ENCODE measurements around the gene C20orf96. TPM values are rescaled to one million over a fixed set of nuclear protein-coding genes. Genes with fewer than 3 reads are reported as not detected.

The C20orf96 gene
- total RNA-seq, 1 donor: 1.3 TPM

DNA sequence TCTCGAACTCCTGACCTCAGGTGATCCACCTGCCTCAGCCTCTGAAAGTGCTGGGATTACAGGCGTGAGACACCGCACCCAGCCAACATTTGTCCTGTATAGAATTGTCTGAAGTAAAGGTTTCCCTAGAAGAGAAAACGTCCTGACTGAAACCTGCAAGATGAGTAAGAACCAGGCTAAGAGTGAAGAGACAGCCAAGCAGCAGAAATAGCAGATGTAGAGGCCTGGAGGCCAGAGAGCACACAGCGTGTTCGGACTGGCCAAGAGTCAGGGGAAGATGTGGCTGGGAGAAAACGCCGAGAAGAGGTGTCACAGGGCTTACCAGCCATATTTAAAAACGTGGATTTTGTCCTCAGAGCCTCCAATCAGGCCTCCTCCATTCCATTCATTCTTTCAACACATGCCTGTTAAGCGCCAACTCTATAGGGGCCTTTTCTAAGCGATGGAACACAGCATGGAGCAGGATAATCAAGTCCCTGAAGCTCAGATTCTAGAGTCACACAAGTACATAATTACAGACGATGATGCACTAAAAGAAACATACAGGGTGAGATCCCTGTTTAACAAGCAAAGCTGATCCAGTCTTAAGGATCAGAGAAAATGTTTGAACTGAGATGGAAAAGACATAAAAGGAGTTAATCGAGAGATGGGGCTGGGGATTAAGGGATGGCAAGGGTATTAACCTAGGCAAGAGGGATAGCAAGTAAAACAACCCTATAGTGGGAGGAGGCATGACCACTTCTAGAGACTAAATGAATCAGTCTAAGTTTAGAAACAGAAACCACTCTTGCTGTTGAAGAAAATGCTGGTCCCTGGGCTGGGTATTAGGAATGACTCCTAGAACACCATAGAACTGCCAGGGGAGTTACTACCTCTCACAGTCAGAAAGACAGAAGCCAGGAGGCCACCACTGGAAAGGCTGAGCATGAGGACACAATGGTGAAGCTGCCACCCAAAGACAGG is 11.6 kb upstream of the C20orf96 start:
- H3K4me3 ChIP-seq (ENCODE audit: low read depth, low read length): no peak overlapping the region
- no peak for DNase-seq (ENCODE audit: low read depth)
- TF ChIP-seq, protein P1, sequence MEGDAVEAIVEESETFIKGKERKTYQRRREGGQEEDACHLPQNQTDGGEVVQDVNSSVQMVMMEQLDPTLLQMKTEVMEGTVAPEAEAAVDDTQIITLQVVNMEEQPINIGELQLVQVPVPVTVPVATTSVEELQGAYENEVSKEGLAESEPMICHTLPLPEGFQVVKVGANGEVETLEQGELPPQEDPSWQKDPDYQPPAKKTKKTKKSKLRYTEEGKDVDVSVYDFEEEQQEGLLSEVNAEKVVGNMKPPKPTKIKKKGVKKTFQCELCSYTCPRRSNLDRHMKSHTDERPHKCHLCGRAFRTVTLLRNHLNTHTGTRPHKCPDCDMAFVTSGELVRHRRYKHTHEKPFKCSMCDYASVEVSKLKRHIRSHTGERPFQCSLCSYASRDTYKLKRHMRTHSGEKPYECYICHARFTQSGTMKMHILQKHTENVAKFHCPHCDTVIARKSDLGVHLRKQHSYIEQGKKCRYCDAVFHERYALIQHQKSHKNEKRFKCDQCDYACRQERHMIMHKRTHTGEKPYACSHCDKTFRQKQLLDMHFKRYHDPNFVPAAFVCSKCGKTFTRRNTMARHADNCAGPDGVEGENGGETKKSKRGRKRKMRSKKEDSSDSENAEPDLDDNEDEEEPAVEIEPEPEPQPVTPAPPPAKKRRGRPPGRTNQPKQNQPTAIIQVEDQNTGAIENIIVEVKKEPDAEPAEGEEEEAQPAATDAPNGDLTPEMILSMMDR (IDR thresholded peaks at IDR 0.05; ENCODE audit: insufficient read depth, low read depth, low read length): no peak

DNA sequence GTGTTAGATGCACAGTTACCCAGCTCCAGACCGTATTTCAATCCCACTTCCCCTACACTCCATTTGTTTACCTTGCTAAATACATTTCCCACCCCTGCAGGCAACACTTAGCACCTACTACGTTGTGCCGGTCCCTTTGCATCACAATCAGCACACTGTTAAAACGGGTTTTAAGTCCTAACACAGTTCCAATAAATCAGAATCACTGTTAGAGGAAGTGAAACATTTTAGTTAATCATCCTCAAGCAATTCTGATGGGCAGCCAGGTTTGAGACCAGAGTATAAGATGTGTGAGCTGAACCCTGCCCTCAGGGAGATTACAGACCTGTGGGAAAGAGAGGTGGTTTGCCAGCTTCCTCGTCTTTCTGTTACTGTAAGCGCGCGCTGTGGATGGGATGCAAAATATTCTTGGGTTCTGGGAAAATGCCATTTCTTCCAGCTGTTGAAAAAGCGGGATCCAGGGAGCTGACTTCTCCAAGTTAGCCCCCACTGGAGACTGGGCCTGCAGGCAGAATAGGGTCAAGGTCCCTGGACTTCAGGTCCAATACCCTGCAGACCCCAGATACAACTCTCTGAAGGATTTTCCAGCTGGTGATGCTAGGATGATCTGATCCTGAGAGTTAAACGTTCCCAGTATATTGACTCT is 9.9 kb upstream of the C20orf96 start:
- H3K4me3 ChIP-seq (ENCODE audit: low read depth, low read length): peak overlapping the region; percentile 97

DNA sequence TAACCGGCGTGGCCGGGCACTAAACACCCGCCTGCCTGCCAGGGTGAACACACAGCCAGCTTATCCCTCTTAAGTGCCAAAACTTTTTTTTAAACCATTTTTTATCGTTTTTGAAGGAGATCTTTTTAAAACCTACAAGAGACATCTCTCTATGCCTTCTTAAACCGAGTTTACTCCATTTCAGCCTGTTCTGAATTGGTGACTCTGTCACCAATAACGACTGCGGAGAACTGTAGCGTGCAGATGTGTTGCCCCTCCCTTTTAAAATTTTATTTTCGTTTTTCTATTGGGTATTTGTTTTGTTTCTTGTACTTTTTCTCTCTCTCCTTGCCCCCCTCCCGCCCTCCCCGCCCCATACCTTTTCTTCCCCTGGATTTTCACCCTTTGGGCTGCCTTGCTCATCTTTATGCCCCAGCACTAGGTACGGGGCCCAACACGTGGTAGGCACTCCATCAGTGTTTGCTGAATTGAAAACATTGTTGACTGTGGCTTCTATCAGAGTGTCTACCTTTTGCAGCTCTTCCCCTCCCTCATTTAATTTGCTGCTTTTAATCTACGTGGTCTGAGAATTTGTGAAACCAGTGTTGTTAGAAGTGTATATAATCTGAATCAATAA is 8.3 kb upstream of the C20orf96 start:
- no peak for DNase-seq (ENCODE audit: low read depth)
- H3K4me3 ChIP-seq (ENCODE audit: low read depth, low read length): peak overlapping the region; percentile 97
- TF ChIP-seq, protein P1 (IDR thresholded peaks at IDR 0.05; ENCODE audit: insufficient read depth, low read depth, low read length): no peak

More for the DNA sequence above, 9.9 kb upstream of the C20orf96 start:
- DNase-seq (ENCODE audit: low read depth): no peak
- TF ChIP-seq, protein P1 (IDR thresholded peaks at IDR 0.05; ENCODE audit: insufficient read depth, low read depth, low read length): no peak

DNA sequence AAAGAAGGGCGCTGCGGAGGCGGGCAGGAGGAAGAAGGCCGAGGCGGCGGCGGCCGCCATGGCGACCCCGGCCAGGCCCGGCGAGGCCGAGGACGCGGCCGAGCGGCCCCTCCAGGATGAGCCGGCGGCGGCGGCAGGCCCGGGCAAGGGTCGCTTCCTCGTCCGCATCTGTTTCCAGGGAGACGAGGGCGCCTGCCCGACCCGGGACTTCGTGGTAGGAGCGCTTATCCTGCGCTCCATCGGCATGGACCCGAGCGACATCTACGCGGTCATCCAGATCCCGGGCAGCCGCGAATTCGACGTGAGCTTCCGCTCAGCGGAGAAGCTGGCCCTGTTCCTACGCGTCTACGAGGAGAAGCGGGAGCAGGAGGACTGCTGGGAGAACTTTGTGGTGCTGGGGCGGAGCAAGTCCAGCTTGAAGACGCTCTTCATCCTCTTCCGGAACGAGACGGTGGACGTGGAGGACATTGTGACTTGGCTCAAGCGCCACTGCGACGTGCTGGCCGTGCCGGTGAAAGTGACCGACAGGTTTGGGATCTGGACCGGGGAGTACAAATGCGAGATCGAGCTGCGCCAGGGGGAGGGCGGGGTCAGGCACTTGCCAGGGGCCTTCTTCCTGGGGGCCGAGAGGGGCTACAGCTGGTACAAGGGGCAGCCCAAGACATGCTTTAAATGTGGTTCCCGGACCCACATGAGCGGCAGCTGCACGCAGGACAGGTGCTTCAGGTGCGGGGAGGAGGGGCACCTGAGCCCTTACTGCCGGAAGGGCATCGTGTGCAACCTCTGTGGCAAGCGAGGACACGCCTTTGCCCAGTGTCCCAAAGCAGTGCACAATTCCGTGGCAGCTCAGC is 7.6 kb upstream of the C20orf96 start:
- TF ChIP-seq, protein P1 (IDR thresholded peaks at IDR 0.05; ENCODE audit: insufficient read depth, low read depth, low read length): no peak
- peak; percentile 68 for DNase-seq (ENCODE audit: low read depth)
- H3K4me3 ChIP-seq (ENCODE audit: low read depth, low read length): peak overlapping the region; percentile 97

DNA sequence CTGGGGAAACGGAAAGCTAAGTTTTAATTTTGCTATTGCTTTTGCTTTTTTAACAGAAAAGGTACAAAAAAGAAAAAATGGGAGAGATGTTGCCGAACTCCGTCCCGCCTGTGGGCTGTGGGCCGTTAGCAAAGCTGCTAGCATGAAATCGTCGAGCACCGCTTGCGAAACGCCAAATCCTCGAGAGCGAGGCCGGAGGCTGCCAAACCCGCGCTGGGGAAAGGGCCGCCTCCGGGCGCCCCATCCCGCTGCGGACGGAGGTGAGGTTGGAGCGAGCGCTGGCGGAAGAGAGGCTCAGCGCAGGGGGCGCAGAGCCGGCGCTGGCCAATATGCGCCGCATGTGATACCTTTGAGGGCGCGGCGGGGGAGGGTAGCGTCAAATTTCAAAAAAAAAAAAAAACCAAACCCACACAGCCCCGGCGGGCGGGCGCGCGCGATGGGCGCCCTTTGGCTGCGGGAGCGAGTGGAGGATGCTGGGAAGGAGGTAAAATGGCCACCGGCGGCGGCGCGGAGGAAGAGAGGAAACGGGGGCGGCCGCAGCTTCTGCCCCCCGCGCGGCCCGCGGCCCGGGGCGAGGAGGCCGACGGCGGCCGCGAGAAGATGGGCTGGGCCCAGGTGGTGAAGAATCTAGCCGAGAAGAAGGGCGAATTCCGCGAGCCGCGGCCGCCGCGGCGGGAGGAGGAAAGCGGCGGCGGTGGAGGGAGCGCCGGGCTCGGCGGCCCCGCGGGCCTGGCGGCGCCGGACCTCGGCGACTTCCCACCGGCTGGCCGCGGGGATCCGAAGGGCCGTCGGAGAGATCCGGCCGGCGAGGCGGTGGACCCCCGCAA is 6.8 kb upstream of the C20orf96 start, which contains the start of gene ZCCHC3:
Gene ZCCHC3, plus strand, starts transcription at position 473 of the 827 bp plus-strand sequence. Its CDS starts 17 bp downstream, at position 490.
- TF ChIP-seq, protein P1 (IDR thresholded peaks at IDR 0.05; ENCODE audit: insufficient read depth, low read depth, low read length): peak; percentile 15
- peak; percentile 97 for DNase-seq (ENCODE audit: low read depth)

More for the DNA sequence above, 6.8 kb upstream of the C20orf96 start, which contains the start of gene ZCCHC3:
- H3K4me3 ChIP-seq (ENCODE audit: low read depth, low read length): peak within 1 kb of the TSS; percentile 97
